ENCODE measurements around the gene ITGA11.

ITGA11 gene

GRCh38 chr15:68384451-68385239 lies 47.3 kb downstream of the ITGA11 start:
- no peak overlapping the region for H3K4me3 Mint-ChIP-seq
- no peak overlapping the region for H3K27ac Mint-ChIP-seq
- H3K9me3 Mint-ChIP-seq: no peaks in the 10 kb centered on the region
- peaks cover 16% of the 10 kb centered on the region for H3K27me3 Mint-ChIP-seq
- no peaks in the 10 kb centered on the region for H3K4me1 Mint-ChIP-seq
- no peaks in the 10 kb centered on the region for H3K36me3 Mint-ChIP-seq
- ATAC-seq: no peak

- Mint-ChIP-seq H3K36me3 (no peaks in the 10 kb centered on the region), H3K4me3 (no peak overlapping the region), H3K9me3 (no peaks in the 10 kb centered on the region), H3K27me3 (peaks cover 25% of the 10 kb centered on the region), H3K4me1 (no peaks in the 10 kb centered on the region), H3K27ac (no peak overlapping the region)
- ATAC-seq: no peak
Measured at GRCh38 chr15:68383161-68384074, 48.5 kb downstream of the ITGA11 start.

- no peak overlapping the region for H3K4me3 Mint-ChIP-seq
- H3K27ac Mint-ChIP-seq: no peak overlapping the region
- H3K9me3 Mint-ChIP-seq: no peaks in the 10 kb centered on the region
- ATAC-seq: no peak
- H3K27me3 Mint-ChIP-seq: peaks cover 25% of the 10 kb centered on the region
- no peaks in the 10 kb centered on the region for H3K36me3 Mint-ChIP-seq
- no peaks in the 10 kb centered on the region for H3K4me1 Mint-ChIP-seq
Measured at GRCh38 chr15:68382286-68383007, 49.5 kb downstream of the ITGA11 start.

GRCh38 chr15:68380456-68380855 lies 51.5 kb downstream of the ITGA11 start:
- Mint-ChIP-seq H3K27me3 (peaks cover 25% of the 10 kb centered on the region), H3K4me1 (no peaks in the 10 kb centered on the region)

GRCh38 chr15:68379759-68380290 lies 52.1 kb downstream of the ITGA11 start:
- Mint-ChIP-seq H3K36me3 (no peaks in the 10 kb centered on the region), H3K27ac (no peak overlapping the region), H3K27me3 (peaks cover 25% of the 10 kb centered on the region), H3K9me3 (no peaks in the 10 kb centered on the region), H3K4me3 (no peak overlapping the region), H3K4me1 (no peaks in the 10 kb centered on the region)
- no peak for ATAC-seq

More at GRCh38 chr15:68380456-68380855, 51.5 kb downstream of the ITGA11 start:
- Mint-ChIP-seq H3K9me3 (no peaks in the 10 kb centered on the region), H3K27ac (no peak overlapping the region), H3K4me3 (no peak overlapping the region), H3K36me3 (no peaks in the 10 kb centered on the region)
- ATAC-seq: no peak

- no peaks in the 10 kb centered on the region for H3K36me3 Mint-ChIP-seq
- no peaks in the 10 kb centered on the region for H3K9me3 Mint-ChIP-seq
- H3K27me3 Mint-ChIP-seq: peaks cover 25% of the 10 kb centered on the region
- H3K27ac Mint-ChIP-seq: no peak overlapping the region
- H3K4me1 Mint-ChIP-seq: no peaks in the 10 kb centered on the region
- H3K4me3 Mint-ChIP-seq: no peak overlapping the region
- ATAC-seq: no peak
Measured at GRCh38 chr15:68379058-68379758, 52.8 kb downstream of the ITGA11 start.

- H3K4me1 Mint-ChIP-seq: no peaks in the 10 kb centered on the region
- H3K27me3 Mint-ChIP-seq: peaks cover 21% of the 10 kb centered on the region
- no peak for ATAC-seq
- no peaks in the 10 kb centered on the region for H3K9me3 Mint-ChIP-seq
- H3K27ac Mint-ChIP-seq: no peak overlapping the region
- no peaks in the 10 kb centered on the region for H3K36me3 Mint-ChIP-seq
- no peak overlapping the region for H3K4me3 Mint-ChIP-seq
Measured at GRCh38 chr15:68378595-68378994, 53.4 kb downstream of the ITGA11 start.

- Mint-ChIP-seq H3K4me3 (no peak overlapping the region), H3K9me3 (no peaks in the 10 kb centered on the region), H3K27ac (no peak overlapping the region)
Measured at GRCh38 chr15:68377766-68378165, 54.2 kb downstream of the ITGA11 start.

GRCh38 chr15:68376447-68377060 lies 55.4 kb downstream of the ITGA11 start:
- H3K27me3 Mint-ChIP-seq: peaks cover 9% of the 10 kb centered on the region
- no peaks in the 10 kb centered on the region for H3K4me1 Mint-ChIP-seq
- no peak for ATAC-seq
- H3K9me3 Mint-ChIP-seq: no peaks in the 10 kb centered on the region
- no peak overlapping the region for H3K4me3 Mint-ChIP-seq
- H3K27ac Mint-ChIP-seq: no peak overlapping the region
- no peaks in the 10 kb centered on the region for H3K36me3 Mint-ChIP-seq

More at GRCh38 chr15:68377766-68378165, 54.2 kb downstream of the ITGA11 start:
- no peak for ATAC-seq
- Mint-ChIP-seq H3K36me3 (no peaks in the 10 kb centered on the region), H3K27me3 (peaks cover 17% of the 10 kb centered on the region), H3K4me1 (no peaks in the 10 kb centered on the region)

- Mint-ChIP-seq H3K4me1 (no peaks in the 10 kb centered on the region), H3K36me3 (no peaks in the 10 kb centered on the region), H3K27me3 (peaks cover 15% of the 10 kb centered on the region), H3K4me3 (no peak overlapping the region), H3K27ac (no peak overlapping the region), H3K9me3 (no peaks in the 10 kb centered on the region)
- no peak for ATAC-seq
Measured at GRCh38 chr15:68375716-68376220, 56.2 kb downstream of the ITGA11 start.

- Mint-ChIP-seq H3K4me1 (no peaks in the 10 kb centered on the region), H3K27me3 (peaks cover 21% of the 10 kb centered on the region), H3K4me3 (no peak overlapping the region), H3K36me3 (no peaks in the 10 kb centered on the region), H3K9me3 (no peaks in the 10 kb centered on the region), H3K27ac (no peak overlapping the region)
- ATAC-seq: no peak
Measured at GRCh38 chr15:68375191-68375631, 56.8 kb downstream of the ITGA11 start.

- ATAC-seq: no peak
- Mint-ChIP-seq H3K36me3 (no peaks in the 10 kb centered on the region), H3K27ac (no peak overlapping the region), H3K4me3 (no peak overlapping the region), H3K27me3 (peaks cover 28% of the 10 kb centered on the region), H3K4me1 (no peaks in the 10 kb centered on the region), H3K9me3 (no peaks in the 10 kb centered on the region)
Measured at GRCh38 chr15:68374168-68374745, 57.7 kb downstream of the ITGA11 start.

- no peak overlapping the region for H3K4me3 Mint-ChIP-seq
- H3K9me3 Mint-ChIP-seq: no peaks in the 10 kb centered on the region
- no peak for ATAC-seq
- H3K36me3 Mint-ChIP-seq: no peaks in the 10 kb centered on the region
- peaks cover 30% of the 10 kb centered on the region for H3K27me3 Mint-ChIP-seq
- H3K4me1 Mint-ChIP-seq: no peaks in the 10 kb centered on the region
- no peak overlapping the region for H3K27ac Mint-ChIP-seq
Measured at GRCh38 chr15:68373028-68373427, 58.9 kb downstream of the ITGA11 start.
